Measurements from ENCODE around the gene ADGRA1. TPM values are rescaled to one million over a fixed set of nuclear protein-coding genes. Genes with fewer than 3 reads are reported as not detected.
"Not testable (repeated sequence)": the region's sequence is repeated elsewhere in the genome, so short reads cannot be mapped to it uniquely, and the experiment has no call there.

ADGRA1 gene
- not detected in 2 replicates for total RNA-seq

GRCh38 chr10:133087679-133088178 lies at the start of gene ADGRA1:
TSS of gene ADGRA1 (plus strand) at chr10:133087924. CDS start at chr10:133088910, 986 bp downstream.
- intact Hi-C loops (cut with micrococcal nuclease) = no loop called here

DNA sequence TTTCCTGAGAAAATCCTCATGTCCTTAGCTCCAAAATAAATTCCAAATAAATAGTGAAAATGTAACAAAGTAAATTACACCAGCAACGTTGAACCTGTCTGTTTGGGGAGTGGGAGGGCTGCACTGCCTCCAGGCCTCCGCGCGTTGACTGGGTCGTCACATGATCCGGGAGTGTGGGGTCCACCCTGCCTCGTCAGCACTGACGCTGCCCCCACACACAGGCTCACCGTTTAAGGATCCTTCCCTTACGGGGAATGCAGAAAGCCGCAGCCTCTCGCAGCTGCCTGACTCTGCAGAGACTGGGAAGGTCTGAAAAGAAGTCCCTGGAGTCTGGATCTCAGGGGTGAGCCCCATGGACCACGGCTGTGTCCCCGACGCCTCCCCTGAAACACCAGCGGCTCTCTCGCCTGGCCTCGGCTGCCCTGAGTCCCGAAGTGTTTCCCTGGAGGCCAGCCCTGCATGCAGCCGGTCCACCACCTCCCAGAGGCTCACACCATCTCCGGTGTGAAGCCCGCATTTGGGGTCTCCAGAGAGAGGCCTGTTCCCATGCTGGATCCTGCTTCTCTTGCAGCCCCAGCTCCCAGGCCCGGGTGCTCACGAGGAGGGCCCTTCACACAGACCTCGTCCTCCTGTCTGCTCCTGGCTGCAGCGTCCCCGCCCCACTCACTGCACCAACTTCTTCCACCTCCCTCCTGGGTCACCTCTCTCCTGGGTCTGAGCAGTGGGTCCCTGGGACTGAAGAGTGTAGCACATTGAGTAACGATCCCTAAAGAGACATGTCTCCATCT lies 49.5 kb upstream of the ADGRA1 start:
- intact Hi-C loops (cut with micrococcal nuclease) = no loop called here

GRCh38 chr10:133039107-133039802 lies 48.5 kb upstream of the ADGRA1 start:
- intact Hi-C loops (cut with micrococcal nuclease) = no loop called here

DNA sequence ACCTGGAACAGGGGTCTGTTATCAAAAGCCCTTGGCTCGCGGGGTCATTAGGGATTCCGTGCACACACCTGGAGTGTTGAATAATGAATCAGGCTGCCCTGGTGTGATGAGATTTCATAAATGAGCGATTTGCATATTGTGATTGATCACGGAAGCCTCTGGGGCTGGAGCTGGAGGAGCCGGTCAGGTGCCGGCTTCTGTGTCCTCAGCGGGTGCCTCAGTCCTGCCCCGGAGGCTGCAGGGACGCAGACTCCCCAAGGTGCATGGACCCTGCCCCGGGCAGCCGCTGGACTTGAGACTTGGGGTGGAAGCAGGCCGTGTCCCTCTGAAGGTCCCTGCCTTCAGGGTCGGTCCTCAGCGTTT lies 47.9 kb upstream of the ADGRA1 start:
- intact Hi-C loops (cut with micrococcal nuclease) = no loop called here

DNA sequence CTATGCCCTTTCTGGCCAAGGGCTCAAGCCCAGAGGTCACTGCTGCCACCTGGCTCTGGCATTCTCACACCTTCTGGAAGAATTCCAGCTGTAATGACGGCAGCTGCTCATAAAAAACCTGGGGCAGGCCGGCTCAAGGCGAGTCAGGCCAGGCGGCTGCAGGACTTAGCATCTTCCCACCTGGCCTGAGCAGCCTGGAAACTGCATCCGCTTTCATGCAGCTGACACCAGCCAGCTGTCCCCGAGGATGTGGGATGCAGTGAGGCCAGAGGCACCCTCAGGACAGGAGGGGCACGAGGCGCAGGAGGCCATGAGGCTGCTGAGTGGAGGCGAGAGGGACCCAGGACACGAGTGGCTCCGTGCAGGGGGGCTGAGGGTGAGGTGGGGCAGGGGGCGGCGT lies 47.5 kb upstream of the ADGRA1 start:
- intact Hi-C loops (cut with micrococcal nuclease) = no loop called here

DNA sequence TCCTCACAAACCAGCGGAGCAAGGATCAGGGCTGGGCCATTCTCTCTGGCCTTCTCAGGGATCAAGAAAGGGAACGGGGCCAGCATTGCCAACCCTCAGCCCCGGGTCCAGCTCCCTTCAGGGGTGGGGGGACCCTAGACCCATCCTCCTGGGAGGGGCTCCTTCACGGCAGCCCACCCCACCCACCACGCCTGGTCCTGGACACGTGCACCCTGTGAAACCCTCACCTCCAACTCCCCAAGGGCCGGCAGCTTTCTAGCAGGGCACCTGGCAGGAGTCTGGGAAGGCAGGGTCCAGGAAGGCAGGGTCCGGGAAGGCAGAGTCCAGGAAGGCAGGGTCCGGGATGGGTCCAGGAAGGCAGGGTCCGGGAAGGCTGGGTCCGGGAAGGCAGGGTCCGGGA lies 46.6 kb upstream of the ADGRA1 start:
- intact Hi-C loops (cut with micrococcal nuclease) = no loop called here

DNA sequence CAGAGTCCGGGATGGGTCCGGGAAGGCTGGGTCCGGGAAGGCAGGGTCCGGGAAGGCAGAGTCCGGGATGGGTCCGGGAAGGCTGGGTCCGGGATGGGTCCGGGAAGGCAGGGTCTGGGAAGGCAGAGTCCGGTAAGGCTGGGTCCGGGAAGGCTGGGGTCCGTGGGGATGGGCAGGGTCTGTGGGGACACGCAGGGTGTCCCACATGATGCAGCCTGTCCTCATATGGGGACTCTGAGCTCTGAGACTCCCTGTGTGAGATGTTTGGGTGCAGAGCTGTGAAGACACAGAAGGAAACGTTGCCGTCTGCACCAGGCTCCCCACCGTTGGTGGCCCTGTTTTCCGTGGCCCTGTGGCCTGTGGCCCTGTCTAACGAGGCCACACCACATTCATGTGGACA lies 45.7 kb upstream of the ADGRA1 start:
- intact Hi-C loops (cut with micrococcal nuclease) = no loop called here

GRCh38 chr10:133042816-133043215 lies 44.9 kb upstream of the ADGRA1 start:
- intact Hi-C loops (cut with micrococcal nuclease) = no loop called here

- intact Hi-C loops (cut with micrococcal nuclease) = no loop called here
Observed at GRCh38 chr10:133043541-133044225, 44.0 kb upstream of the ADGRA1 start.

DNA sequence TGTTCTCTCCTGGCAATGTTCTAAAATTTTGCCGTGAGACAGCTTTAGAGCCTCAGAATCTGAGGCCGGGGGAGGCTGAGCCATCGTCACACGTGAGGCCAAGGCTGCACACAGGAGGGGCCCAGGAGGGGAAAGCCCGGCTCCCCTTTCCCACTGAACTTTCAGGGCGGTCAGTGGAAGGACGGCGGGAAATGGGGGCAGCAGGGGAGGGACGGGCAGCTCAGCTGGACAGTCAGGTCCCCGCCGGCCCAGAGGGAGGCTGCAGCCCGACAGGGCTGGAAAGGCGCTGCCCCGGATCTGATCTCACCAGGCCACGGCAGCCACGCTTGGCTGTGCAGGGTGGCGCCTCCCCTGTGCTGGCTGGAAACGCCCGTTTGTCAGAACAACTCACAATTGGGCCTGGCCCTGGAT lies 43.3 kb upstream of the ADGRA1 start:
- intact Hi-C loops (cut with micrococcal nuclease) = no loop called here

GRCh38 chr10:133045556-133046389 lies 42.0 kb upstream of the ADGRA1 start:
- intact Hi-C loops (cut with micrococcal nuclease) = no loop called here

- intact Hi-C loops (cut with micrococcal nuclease) = no loop called here
Observed at GRCh38 chr10:133046390-133046765, 41.3 kb upstream of the ADGRA1 start.

- intact Hi-C loops (cut with micrococcal nuclease) = no loop called here
Observed at GRCh38 chr10:133047526-133048123, 40.1 kb upstream of the ADGRA1 start.

GRCh38 chr10:133048266-133048665 lies 39.5 kb upstream of the ADGRA1 start:
- intact Hi-C loops (cut with micrococcal nuclease) = no loop called here

GRCh38 chr10:133048926-133049325 lies 38.8 kb upstream of the ADGRA1 start:
- intact Hi-C loops (cut with micrococcal nuclease) = no loop called here

- intact Hi-C loops (cut with micrococcal nuclease) = no loop called here
Observed at GRCh38 chr10:133049639-133050038, 38.1 kb upstream of the ADGRA1 start.

- intact Hi-C loops (cut with micrococcal nuclease) = no loop called here
Observed at GRCh38 chr10:133050371-133050770, 37.4 kb upstream of the ADGRA1 start.

GRCh38 chr10:133052076-133052475 lies 35.6 kb upstream of the ADGRA1 start:
- intact Hi-C loops (cut with micrococcal nuclease) = no loop called here

GRCh38 chr10:133053527-133054133 lies 34.1 kb upstream of the ADGRA1 start:
- intact Hi-C loops (cut with micrococcal nuclease) = not testable (repeated sequence)

DNA sequence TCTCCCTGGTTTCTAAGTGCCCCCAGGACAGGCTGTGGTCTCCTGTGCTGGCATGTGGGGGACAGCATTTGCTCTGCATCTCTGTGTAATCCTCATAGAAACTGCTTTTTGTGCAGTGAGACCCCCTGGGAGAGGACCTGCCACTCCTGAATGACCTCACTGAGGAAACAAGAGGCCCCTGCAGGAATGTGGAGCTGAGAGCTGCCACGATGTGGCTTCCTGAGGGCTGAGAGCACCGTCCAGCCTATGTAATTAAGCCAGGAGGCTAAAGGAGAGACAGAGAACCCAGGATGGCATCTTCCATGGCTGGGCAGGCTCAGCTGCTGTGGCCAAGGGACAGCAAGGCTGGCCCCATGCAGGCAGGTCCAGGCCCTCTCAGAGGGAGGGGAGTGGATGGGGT lies 32.3 kb upstream of the ADGRA1 start:
- intact Hi-C loops (cut with micrococcal nuclease) = no loop called here
